Panc1 (cell line): ENCODE measurements around the gene CD274.

ENCODE experiments used
- CTCF ChIP-seq: fragments of 450-650 bp; IDR thresholded peaks from 2 replicates; pipeline ENCODE4 v1.5.1; 2017; ENCODE audit warnings: mild to moderate bottlenecking
- POLR2AphosphoS5 ChIP-seq: IDR thresholded peaks from 2 replicates; pipeline ENCODE4 v1.6.1; 2012; ENCODE audit warnings: mild to moderate bottlenecking, low read depth, low read length, moderate library complexity

DNA sequence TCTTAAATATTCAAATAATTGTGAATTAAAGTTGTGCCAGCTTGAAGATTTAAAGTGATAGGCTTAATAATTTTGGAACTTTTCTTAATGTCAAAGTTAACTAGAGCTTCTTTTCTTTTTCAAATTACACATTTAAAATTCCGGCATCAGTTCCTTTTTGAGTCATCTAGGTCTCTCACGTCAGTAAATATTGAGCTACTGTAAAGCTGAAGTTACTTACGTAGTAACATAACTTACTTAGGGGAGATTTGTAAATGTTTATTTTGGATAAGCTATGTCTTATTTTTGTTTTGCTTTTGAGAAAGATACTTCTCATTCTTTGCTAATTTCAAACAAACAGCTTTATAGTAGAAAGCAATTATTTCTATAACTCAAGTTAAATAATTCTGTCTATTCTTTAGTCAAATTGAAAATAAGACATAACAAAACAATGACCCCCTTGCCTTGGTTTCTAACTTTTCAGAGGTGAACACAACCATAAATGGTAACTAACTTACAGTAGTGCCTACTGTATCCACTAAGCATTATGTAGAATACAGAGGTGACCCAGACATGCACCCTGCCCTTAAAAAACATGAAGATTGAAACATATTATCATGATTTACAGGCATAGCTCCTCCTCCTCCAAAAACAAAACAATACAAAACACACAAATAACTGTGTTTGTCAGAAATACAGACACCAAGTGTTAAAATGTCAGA, 29.8 kb downstream of the CD274 start:
- TF ChIP-seq CTCF (no peak), POLR2AphosphoS5 (no peak)
